Esophagus squamous epithelium (tissue), 5 donors: ENCODE measurements around the gene MIS18BP1. TPM values are rescaled to one million over a fixed set of nuclear protein-coding genes. Genes with fewer than 3 reads are reported as not detected.
A peak's percentile ranks its signal among the peaks of the same experiment; 100 is the strongest.

ENCODE experiments used
- DNase-seq: peaks from one replicate; lab custom pipeline; 2025; lab: John Stamatoyannopoulos, UW
- H3K27ac ChIP-seq, 4 donors: fragments of 200-600 bp; sonication (generic); one replicate each; pipeline ENCODE4 v1.5.1; 2016 to 2019; ENCODE audit warnings: mild to moderate bottlenecking in 1 of 4
- H3K27me3 ChIP-seq, 4 donors: fragments of 200-600 bp; sonication (generic); 1 replicate in 3 of 4; 2 replicates in 1 of 4; pipeline versions ENCODE4 v1.5.1 to v1.6.0; 2017 to 2021; ENCODE audit warnings: antibody characterized with exemption in 1 of 4
- H3K36me3 ChIP-seq, 3 donors: fragments of 200-600 bp; sonication (generic); one replicate each; pipeline ENCODE4 v1.5.1; 2016 to 2019
- H3K4me1 ChIP-seq, 3 donors: fragments of 200-600 bp; sonication (generic); one replicate each; pipeline ENCODE4 v1.5.1; 2017 to 2019
- H3K4me3 ChIP-seq, 4 donors: fragments of 200-600 bp; sonication (generic); 1 replicate in 3 of 4; 2 replicates in 1 of 4; pipeline ENCODE4 v1.5.1; 2016 to 2019; ENCODE audit warnings: mild to moderate bottlenecking in 2 of 4, moderate library complexity in 1 of 4
- H3K9me3 ChIP-seq, 3 donors: fragments of 200-600 bp; sonication (generic); one replicate each; pipeline ENCODE4 v1.5.1; 2016 to 2019
- CTCF ChIP-seq, 6 experiments: fragments of 450-650 bp in 4 of 6; fragments of 200-600 bp in 2 of 6; sonication (generic) in 2 of 6; IDR thresholded peaks; one replicate each; pipeline ENCODE4 v1.5.1; 2016 to 2019; ENCODE audit warnings: antibody characterized with exemption in 6 of 6, mild to moderate bottlenecking in 4 of 6, moderate library complexity in 4 of 6
- POLR2A ChIP-seq, 4 donors: fragments of 450-650 bp; IDR thresholded peaks; one replicate each; pipeline ENCODE4 v1.6.1; 2017; ENCODE audit warnings: antibody characterized with exemption in 4 of 4, mild to moderate bottlenecking in 4 of 4, moderate library complexity in 3 of 4
- WGBS, 2 donors: methylation state at CpG; one replicate each; pipeline ENCODE4 v1.1.5; 2018; 5-methylcytosine and 5-hydroxymethylcytosine counted together
- intact Hi-C: fragments of 100-400 bp; cut with DNase I; formaldehyde crosslinking; loops from one replicate; pipeline ENCODE4 v1.15.0; 2022
- total RNA-seq, 4 donors: library from RNA; depleted of rRNA; stranded (reverse); fragments of >200 nt; gene quantifications; one replicate each; pipeline ENCODE4 v1.1.0, GENCODE V29; 2016
- donor health status: DM: yes; HTN: yes; CAD: no.

MIS18BP1 gene
- total RNA-seq, 4 donors from 2014 or later: 16.2 to 30.7 (median 24.2) TPM

- Histone ChIP-seq H3K36me3 (no peaks in the 10 kb centered on the region), H3K4me3 (peak overlapping the region; percentile 64 to 87 (median 86)), H3K27me3 (no peaks in the 10 kb centered on the region), H3K4me1 (peaks cover 16 to 53% (median 24%) of the 10 kb centered on the region in 3 donors), H3K9me3 (no peaks in the 10 kb centered on the region), H3K27ac (peak overlapping the region; percentile 23 to 94 (median 90))
- DNase-seq: no peak
- TF ChIP-seq POLR2A (IDR thresholded peaks at IDR 0.05) (peak in 1 of 4 donors; percentile 16), CTCF (IDR thresholded peaks at IDR 0.05) (no peak)
- 9 to 12% methylated on average over 5 of the region's 5 CpGs for WGBS, 2 donors
- intact Hi-C loops: loop anchor here (10.0 kb wide), 1 partner anchor 117 kb away; the partner anchor contains the start of genes FANCM and FKBP3
Observed at GRCh38 chr14:45251912-45252311, 1.1 kb downstream of the MIS18BP1 start.

- Histone ChIP-seq H3K27me3 (no peaks in the 10 kb centered on the region), H3K4me3 (peak overlapping the region in 2 of 4 donors; percentile 18 to 42), H3K36me3 (no peaks in the 10 kb centered on the region), H3K27ac (peak overlapping the region; percentile 18 to 94 (median 86)), H3K4me1 (peaks cover 16 to 63% (median 24%) of the 10 kb centered on the region in 3 donors), H3K9me3 (no peaks in the 10 kb centered on the region)
- TF ChIP-seq POLR2A (IDR thresholded peaks at IDR 0.05) (no peak), CTCF (IDR thresholded peaks at IDR 0.05) (no peak)
- DNase-seq: no peak
- intact Hi-C loops: loop anchor here (10.0 kb wide), 1 partner anchor 115 kb away; the partner anchor contains the start of genes FANCM and FKBP3
- WGBS, 2 donors: 31 to 34% methylated on average over 5 of the region's 5 CpGs
Observed at GRCh38 chr14:45249856-45250575, 3.0 kb downstream of the MIS18BP1 start.

GRCh38 chr14:45247427-45247826 is 5.6 kb downstream of the MIS18BP1 start:
- no peak for TF ChIP-seq CTCF (IDR thresholded peaks at IDR 0.05)
- TF ChIP-seq POLR2A (IDR thresholded peaks at IDR 0.05): no peak
- WGBS, 2 donors: 90 to 100% methylated on average over 1 of the region's 1 CpG
- Histone ChIP-seq H3K9me3 (no peaks in the 10 kb centered on the region), H3K36me3 (peaks cover 0 to under 1% (median 0%) of the 10 kb centered on the region in 3 donors), H3K4me1 (peaks cover 9 to 50% (median 21%) of the 10 kb centered on the region in 3 donors), H3K27ac (no peak overlapping the region), H3K4me3 (no peak overlapping the region), H3K27me3 (no peaks in the 10 kb centered on the region)
- DNase-seq: no peak
- intact Hi-C loops: no loop called here

GRCh38 chr14:45246691-45247090 is 6.3 kb downstream of the MIS18BP1 start:
- intact Hi-C loops: no loop called here
- Histone ChIP-seq H3K4me3 (no peak overlapping the region), H3K4me1 (peaks cover 9 to 43% (median 18%) of the 10 kb centered on the region in 3 donors), H3K36me3 (peaks cover 0 to 8% (median 0%) of the 10 kb centered on the region in 3 donors), H3K9me3 (no peaks in the 10 kb centered on the region), H3K27me3 (no peaks in the 10 kb centered on the region), H3K27ac (no peak overlapping the region)
- 32 to 35% methylated on average over 1 of the region's 1 CpG for WGBS, 2 donors
- TF ChIP-seq POLR2A (IDR thresholded peaks at IDR 0.05): no peak
- no peak for TF ChIP-seq CTCF (IDR thresholded peaks at IDR 0.05)
- no peak for DNase-seq

- WGBS, 2 donors: 86 to 87% methylated on average over 3 of the region's 3 CpGs
- Histone ChIP-seq H3K4me3 (no peak overlapping the region), H3K4me1 (peaks cover 9 to 37% (median 13%) of the 10 kb centered on the region in 3 donors), H3K36me3 (peaks cover 0 to 13% (median 0%) of the 10 kb centered on the region in 3 donors), H3K27ac (no peak overlapping the region), H3K27me3 (no peaks in the 10 kb centered on the region), H3K9me3 (no peaks in the 10 kb centered on the region)
- no peak for TF ChIP-seq CTCF (IDR thresholded peaks at IDR 0.05)
- TF ChIP-seq POLR2A (IDR thresholded peaks at IDR 0.05): no peak
- no peak for DNase-seq
- intact Hi-C loops: no loop called here
Observed at GRCh38 chr14:45246151-45246550, 6.9 kb downstream of the MIS18BP1 start.
